Coronary artery (tissue), 2 donors: ENCODE results near the gene KYAT1.

Experiments
- DNase-seq: peaks from one replicate; pipeline ENCODE4 v3.0.0-alpha.2; 2017; ENCODE audit warnings: low spot score
- H3K27ac ChIP-seq, 2 donors: fragments of 200-600 bp; sonication (generic); one replicate each; pipeline ENCODE4 v1.5.1; 2016 to 2019
- H3K4me3 ChIP-seq: fragments of 200-600 bp; sonication (generic); 2 replicates; pipeline ENCODE4 v1.5.1; 2016; ENCODE audit warnings: mild to moderate bottlenecking, moderate library complexity
- TF ChIP-seq, protein P1 (sequence below): fragments of 200-600 bp; sonication (generic); IDR thresholded peaks from one replicate; pipeline ENCODE4 v1.5.1; 2019; ENCODE audit warnings: antibody characterized with exemption

KYAT1 gene

DNA sequence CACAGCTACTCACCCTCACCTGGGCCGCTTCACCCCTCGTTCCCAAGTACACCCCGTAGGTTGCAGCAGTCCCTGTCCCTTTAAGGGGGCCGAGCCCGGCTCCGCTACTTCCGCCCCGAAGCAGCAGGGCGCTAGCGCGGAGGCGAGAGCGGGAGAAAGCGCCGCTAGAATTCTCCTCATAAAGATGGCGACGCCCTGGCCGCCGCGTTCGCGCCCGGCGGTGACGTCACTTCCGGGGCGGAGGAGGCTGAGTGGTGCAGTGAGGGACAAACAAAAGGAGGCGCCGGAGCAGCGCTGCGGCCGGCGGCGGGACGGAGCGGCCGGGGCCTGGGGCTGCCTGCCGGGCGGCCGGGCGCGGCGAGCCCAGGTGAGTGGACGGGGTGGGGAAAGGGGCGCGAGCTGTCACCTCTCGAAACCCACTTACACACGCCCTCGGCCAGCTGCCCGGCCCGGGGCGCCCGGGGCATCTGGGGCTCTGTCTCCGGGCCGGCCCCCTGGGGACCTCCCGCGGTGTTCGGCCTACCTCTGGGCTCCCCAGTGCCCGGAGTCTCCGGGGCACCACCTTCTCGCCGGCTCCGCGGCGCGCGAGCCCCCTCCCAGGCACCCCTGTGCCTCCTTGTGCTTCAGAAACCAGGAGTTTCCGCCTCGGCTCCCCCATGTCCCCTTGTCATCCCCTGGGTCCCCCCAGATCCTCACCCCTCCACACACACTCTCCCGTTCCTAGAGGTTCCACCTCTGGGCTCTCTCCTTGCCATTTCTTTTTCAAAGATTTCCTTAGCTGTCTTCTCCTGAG is at the start of gene KYAT1, which contains the start of gene LRRC8A:
KYAT1 (minus strand) TSS at position 67 of the 793 bp plus-strand sequence. CDS start 36,545 bp downstream, outside the sequence.
LRRC8A (plus strand) TSS at position 250 of the 793 bp plus-strand sequence. CDS start 25,032 bp downstream, outside the sequence.
- DNase-seq: peak; percentile 99
- H3K27ac ChIP-seq: peak within 1 kb of the TSS; percentile 97 to 100
- TF ChIP-seq, protein P1, sequence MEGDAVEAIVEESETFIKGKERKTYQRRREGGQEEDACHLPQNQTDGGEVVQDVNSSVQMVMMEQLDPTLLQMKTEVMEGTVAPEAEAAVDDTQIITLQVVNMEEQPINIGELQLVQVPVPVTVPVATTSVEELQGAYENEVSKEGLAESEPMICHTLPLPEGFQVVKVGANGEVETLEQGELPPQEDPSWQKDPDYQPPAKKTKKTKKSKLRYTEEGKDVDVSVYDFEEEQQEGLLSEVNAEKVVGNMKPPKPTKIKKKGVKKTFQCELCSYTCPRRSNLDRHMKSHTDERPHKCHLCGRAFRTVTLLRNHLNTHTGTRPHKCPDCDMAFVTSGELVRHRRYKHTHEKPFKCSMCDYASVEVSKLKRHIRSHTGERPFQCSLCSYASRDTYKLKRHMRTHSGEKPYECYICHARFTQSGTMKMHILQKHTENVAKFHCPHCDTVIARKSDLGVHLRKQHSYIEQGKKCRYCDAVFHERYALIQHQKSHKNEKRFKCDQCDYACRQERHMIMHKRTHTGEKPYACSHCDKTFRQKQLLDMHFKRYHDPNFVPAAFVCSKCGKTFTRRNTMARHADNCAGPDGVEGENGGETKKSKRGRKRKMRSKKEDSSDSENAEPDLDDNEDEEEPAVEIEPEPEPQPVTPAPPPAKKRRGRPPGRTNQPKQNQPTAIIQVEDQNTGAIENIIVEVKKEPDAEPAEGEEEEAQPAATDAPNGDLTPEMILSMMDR: no peak
- peak within 1 kb of the TSS; percentile 96 for H3K4me3 ChIP-seq

DNA sequence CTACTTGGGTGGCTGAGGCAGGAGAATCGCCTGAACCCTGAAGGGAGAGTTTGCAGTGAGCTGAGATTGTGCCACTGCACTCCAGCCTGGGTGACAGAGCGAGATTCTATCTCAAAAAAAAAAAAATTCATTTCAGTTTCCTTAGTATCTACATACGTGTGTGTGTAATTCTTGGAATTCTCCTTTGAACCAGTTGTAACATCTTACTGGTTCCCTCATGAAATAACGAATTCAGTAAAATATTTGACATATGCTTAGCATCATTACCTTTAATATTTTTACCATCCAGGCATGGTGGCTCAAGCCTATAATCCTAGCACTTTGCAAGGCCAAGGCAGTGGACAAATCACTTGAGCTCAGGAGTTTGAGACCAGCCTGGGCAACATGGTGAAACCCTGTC is 47.8 kb upstream of the KYAT1 start:
- H3K27ac ChIP-seq: no peak overlapping the region
- TF ChIP-seq, protein P1: no peak

DNA sequence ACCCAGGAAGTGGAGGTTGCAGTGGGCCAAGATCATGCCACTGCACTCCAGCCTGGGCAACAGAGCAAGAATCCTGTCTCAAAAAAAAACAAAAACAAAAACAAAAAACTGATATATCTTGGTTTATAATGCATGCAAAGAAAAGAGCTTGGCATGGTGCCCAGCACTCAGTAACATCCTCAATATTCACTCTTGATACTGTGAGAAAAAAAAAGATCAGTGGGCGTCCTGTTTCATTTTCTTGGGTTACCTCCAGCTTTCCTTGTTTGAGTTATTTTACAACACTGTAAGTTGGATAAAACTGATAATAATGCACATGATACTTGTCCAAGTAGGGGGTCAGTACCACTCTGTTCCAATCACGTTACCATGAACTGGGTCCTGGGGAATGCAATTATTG is 46.9 kb upstream of the KYAT1 start:
- H3K4me3 ChIP-seq: no peak overlapping the region
- no peak for DNase-seq
- H3K27ac ChIP-seq: no peak overlapping the region
- TF ChIP-seq, protein P1: no peak

More for the DNA sequence above, 47.8 kb upstream of the KYAT1 start:
- no peak overlapping the region for H3K4me3 ChIP-seq
- DNase-seq: no peak

DNA sequence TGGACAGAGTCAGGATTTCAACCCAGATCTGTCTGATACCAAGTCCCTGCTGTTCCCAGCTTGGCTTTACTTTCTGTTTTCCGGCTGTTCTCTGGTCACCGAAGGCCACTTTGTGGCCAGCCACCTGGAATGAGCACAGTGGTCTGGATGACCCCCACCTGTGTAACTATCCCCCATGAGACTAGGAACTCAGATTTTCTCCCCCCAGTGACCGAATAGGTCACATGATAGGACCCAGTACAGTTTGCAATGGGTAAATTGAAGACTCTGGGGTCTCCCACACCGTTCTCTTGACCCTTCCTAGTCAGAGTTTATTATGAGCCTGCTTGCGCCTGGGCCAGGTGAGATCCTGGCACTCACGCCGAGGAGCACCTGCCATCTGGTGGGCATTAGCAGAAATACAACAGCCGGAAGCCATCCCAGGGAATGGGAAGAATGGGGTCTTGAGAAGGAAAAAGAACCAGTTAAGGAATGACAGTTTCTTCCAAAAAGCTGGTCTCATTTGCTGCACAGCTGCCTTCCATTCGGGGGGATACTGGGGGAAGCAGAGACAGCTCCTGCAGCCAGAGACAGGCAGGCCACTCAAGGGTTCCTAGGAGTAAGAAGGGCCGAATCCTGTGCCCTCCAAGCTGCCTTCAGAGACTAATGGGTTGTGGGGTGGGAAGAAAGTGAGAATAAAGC is 46.1 kb upstream of the KYAT1 start:
- TF ChIP-seq, protein P1: peak; percentile 68
- Histone ChIP-seq H3K27ac (no peak overlapping the region), H3K4me3 (no peak overlapping the region)
- no peak for DNase-seq

DNA sequence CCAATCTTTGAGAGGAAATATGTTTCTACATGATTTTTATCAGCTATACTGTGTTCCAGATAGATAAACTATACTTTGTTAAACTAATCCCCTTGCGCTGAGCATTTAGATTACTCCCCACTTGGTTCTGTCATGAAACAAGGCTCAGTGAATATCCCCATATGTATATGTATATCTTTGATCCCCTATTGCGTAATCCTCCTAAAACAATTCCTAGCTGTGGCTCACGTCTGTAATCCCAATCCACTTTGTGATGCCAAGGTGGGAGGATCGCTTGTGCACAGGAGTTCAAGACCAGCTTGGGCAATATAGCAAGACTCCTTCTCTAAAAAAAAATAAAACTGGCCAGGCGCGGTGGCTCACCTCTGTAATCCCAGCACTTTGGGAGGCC is 41.7 kb upstream of the KYAT1 start:
- no peak overlapping the region for H3K4me3 ChIP-seq
- DNase-seq: no peak
- TF ChIP-seq, protein P1: no peak
- H3K27ac ChIP-seq: peak overlapping the region in 1 of 2 donors; percentile 94

DNA sequence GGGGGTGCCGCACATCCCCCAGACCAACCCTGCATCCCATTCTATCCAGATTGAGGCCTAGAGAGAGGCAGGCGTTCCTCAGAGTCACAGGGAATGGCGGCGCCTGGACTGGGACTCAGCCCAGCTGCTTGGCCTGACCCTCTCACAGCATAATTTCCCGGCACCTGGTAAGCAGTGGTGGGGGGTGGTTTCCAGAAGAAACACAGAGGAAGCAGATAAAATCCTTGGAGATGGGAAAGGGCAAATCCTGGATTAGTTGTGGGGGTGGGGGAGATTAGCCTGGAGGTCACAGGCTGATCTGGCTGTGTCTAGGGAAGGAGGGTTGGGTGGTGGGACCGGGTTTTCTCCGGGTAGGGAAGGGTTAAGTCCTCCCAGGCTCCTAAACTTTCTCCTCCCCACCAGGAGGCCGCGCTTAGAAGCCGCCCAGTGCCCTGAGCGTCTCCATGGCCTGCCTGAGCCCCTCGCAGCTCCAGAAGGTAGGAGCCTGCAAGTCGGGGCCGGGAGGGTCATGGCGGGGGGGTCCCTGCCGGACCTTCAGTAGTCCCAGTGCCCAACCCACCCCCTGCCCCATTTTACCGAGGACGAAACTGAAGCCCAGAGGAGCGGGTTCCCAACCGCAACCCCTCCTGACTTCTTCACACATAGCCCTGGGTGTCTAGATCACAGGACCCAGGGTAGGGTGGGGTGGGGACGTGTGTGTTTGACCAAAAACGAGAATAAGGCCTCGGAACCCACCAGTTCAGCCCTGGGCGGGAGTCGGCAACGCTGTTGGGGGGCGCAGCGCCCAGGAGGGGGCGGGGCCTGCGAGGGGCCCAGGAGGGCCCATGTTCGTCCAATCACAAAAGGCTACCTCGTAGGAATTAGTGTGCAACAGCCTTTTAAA is 40.4 kb upstream of the KYAT1 start:
- TF ChIP-seq, protein P1: no peak
- DNase-seq: no peak
- H3K27ac ChIP-seq: peak overlapping the region; percentile 94
- peak overlapping the region; percentile 76 for H3K4me3 ChIP-seq
